ENCODE measurements around the gene OPN3. TPM values are rescaled to one million over a fixed set of nuclear protein-coding genes. Genes with fewer than 3 reads are reported as not detected.
A peak's percentile ranks its signal among the peaks of the same experiment; 100 is the strongest.
"Not testable (repeated sequence)": the region's sequence is repeated elsewhere in the genome, so short reads cannot be mapped to it uniquely, and the experiment has no call there.

Gene OPN3
- total RNA-seq, 2 donors from 2014 or later = 9.2 to 14.7 TPM

DNA sequence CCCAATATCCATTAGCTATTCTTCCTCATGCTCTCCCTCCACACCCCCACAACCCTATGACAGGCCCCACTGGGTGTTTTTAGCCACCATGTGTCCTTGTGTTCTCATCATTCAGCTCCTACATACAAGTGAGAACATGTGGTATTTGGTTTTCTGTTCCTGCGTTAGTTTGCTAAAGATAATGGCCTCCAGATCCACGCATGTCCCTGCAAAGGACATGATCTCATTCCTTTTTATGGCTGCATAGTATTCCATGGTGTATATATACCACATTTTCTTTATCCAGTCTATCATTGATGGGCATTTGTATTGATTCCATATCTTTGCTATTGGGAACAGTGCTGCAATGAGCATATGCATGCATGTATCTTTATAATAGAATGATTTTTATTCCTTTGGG is 18.8 kb upstream of the OPN3 start:
- not testable (repeated sequence) for H3K9me3 Mint-ChIP-seq; H3K36me3 Mint-ChIP-seq (ENCODE audit: low read depth); H3K4me3 Mint-ChIP-seq; H3K4me1 Mint-ChIP-seq; H3K27ac Mint-ChIP-seq; H3K27me3 Mint-ChIP-seq; ATAC-seq (replicated peaks)

DNA sequence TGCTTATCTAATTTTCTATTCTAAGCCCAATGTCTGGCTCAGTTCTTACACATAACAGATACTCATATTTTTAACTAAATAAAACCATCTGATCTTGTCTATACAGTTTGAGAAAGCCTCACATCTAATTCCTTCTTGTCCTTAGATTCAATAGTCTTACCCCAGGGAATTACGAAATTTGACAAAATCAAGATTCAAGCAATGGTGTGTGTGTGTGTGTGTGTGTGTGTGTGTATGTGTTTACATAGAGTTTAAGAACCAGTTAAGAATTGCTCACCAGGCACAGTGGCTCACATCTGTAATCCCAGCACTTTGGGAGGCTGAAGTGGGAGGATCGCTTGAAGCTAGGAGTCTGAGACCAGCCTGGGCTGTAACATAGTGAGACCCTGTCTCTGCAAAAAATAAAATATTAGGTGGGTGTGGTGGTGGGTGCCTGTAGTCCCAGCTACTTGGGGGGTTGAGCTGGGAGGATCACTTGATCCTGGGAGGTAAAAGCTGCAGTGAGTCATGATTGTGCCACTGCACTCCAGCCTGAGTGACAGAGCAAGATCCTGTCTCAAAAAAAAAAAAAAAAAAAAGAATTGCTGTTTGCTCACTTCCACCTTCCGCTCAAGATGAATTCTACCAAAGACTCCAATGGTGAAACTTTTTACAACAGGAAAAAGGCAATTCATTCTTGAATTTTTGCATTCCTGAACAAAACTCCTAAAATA is 18.1 kb upstream of the OPN3 start:
- Mint-ChIP-seq H3K27me3 (peaks cover 10% of the 10 kb centered on the region), H3K4me1 (no peaks in the 10 kb centered on the region), H3K27ac (no peak overlapping the region), H3K9me3 (no peaks in the 10 kb centered on the region), H3K4me3 (no peak overlapping the region), H3K36me3 (ENCODE audit: low read depth) (no peaks in the 10 kb centered on the region)
- ATAC-seq (replicated peaks) = no peak

DNA sequence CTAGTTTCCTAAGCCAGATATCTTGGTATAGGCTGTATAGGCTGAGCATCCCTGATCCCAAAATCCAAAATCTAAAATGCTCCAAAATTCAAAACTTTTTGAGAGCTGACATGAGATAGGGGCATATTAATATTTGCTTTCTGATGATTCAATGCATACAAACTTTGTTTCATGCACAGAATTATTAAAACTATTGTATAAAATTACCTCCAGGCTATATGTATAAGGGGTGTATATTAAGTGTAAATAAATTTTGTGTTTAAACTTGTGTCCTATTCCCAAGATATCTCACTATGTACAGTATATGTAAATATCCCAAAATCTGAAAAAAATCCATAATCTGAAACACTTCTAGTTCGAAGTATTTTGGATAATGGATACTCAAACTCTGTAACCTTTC is 14.5 kb upstream of the OPN3 start:
- Mint-ChIP-seq H3K27ac (no peak overlapping the region), H3K4me1 (no peaks in the 10 kb centered on the region), H3K9me3 (peaks cover 1% of the 10 kb centered on the region), H3K4me3 (no peak overlapping the region), H3K36me3 (ENCODE audit: low read depth) (no peaks in the 10 kb centered on the region), H3K27me3 (peaks cover 17% of the 10 kb centered on the region)
- ATAC-seq (replicated peaks) = no peak

DNA sequence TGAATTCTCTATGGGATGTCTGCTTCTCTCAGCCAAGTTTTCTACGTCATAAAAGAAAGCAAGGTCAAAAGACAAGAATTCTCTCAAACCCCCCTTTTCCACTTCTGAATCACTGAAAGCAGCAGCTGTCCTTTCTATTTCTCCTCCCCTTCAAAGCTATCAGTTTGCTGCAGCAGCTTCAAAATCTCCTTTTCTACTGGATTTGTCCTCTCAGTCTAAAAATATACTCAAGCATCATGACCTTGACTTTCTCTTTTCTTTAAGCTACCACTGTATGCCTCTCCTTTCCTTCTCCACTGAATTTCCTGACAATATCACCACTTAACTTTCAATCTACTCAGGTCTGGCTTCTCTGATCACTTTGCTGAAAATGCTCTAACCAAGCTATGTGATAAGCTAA is 13.8 kb upstream of the OPN3 start:
- no peaks in the 10 kb centered on the region for H3K36me3 Mint-ChIP-seq (ENCODE audit: low read depth)
- no peaks in the 10 kb centered on the region for H3K4me1 Mint-ChIP-seq
- H3K4me3 Mint-ChIP-seq = no peak overlapping the region
- no peak overlapping the region for H3K27ac Mint-ChIP-seq
- peaks cover 3% of the 10 kb centered on the region for H3K9me3 Mint-ChIP-seq
- ATAC-seq (replicated peaks) = no peak
- peaks cover 17% of the 10 kb centered on the region for H3K27me3 Mint-ChIP-seq

DNA sequence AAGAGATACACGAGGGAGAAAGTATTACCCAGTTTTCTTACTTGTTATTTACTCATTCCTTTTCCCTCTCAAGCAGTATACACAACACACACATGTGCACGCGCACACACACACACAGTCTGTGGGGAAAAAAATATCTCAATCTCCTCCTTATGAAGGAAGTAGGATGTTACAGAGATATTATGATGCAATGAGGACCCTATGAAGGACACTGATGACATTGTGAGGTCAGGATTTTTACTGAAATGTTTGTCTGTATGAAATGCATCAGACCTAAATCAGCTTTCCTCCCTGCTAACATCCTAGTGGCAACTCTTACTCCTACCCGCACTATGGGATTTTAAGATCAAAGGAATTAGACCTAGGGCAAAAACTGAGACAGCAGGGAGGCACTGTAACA is 11.8 kb upstream of the OPN3 start, which contains the start of gene WDR64:
Gene WDR64 (plus strand): TSS at position 270 of the 400 bp plus-strand sequence. CDS start 204 bp downstream, outside the sequence.
- Mint-ChIP-seq H3K36me3 (ENCODE audit: low read depth) (no peaks in the 10 kb centered on the region), H3K4me3 (no peak within 1 kb of the TSS), H3K4me1 (no peaks in the 10 kb centered on the region), H3K27ac (no peak within 1 kb of the TSS), H3K27me3 (peaks cover 17% of the 10 kb centered on the region), H3K9me3 (peaks cover 3% of the 10 kb centered on the region)
- ATAC-seq (replicated peaks) = no peak

DNA sequence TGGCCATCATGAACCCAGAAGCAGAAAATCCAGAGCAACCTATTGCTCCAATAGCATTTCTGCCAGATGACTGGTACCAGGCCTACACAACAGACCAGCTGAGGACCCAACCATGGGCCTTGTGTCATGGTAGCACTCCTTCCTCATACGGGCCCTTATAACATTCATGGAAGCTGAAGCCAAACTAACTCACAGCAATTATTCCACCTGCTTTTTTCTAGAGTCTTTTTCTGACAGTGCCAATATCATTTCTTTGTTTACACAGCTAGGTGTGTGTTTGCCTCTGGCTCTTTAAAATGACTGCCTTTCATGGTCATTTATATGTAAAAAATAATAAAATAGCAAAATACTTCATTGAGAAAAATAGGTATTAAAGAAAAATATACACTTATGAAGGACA is 8.0 kb upstream of the OPN3 start:
- Mint-ChIP-seq H3K4me3 (no peak overlapping the region), H3K36me3 (ENCODE audit: low read depth) (no peaks in the 10 kb centered on the region), H3K27me3 (peaks cover 7% of the 10 kb centered on the region), H3K27ac (no peak overlapping the region), H3K9me3 (peaks cover 3% of the 10 kb centered on the region), H3K4me1 (no peaks in the 10 kb centered on the region)
- ATAC-seq (replicated peaks) = no peak

DNA sequence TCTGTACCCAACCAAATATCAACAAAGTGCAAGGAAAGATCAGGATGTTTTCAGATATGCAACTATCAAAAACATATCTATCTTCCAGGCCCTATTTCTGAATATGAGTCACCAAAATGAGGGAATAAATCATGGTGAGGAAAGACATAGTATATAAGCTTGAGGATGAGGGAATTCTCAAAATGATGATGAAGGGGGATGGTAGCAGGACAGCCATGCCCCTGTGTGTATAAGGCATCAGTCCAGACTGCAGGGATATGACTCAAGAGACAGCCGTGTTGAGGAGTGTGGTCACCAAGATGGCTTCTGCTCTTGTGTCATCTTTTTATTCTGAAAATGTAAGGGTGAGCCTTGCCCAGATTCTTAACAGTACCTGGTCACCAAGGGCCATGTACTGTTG is 7.5 kb upstream of the OPN3 start:
- Mint-ChIP-seq H3K9me3 (peaks cover 3% of the 10 kb centered on the region), H3K27ac (no peak overlapping the region), H3K27me3 (peaks cover 7% of the 10 kb centered on the region), H3K36me3 (ENCODE audit: low read depth) (no peaks in the 10 kb centered on the region), H3K4me3 (no peak overlapping the region), H3K4me1 (no peaks in the 10 kb centered on the region)
- ATAC-seq (replicated peaks) = no peak

DNA sequence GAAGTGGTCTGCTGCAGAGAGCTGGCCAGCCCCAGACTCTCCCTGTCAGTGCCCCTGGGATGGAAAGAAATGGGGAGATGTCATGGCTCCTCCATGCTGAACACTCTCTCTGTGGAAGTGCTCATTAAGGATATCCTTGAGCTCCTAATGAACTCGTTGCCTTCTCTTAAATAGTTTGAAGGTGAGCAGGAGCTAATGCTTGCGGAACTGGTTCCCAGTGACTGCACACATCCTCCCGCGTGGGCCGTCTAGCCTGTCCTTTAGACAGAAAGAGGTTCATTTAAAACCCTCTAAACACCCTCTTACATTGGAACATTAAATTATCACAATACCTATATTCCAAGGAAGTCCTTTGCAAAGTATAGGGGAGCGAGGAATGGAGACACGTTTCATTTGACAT is 6.0 kb upstream of the OPN3 start:
- peaks cover 7% of the 10 kb centered on the region for H3K27me3 Mint-ChIP-seq
- no peak overlapping the region for H3K27ac Mint-ChIP-seq
- no peak overlapping the region for H3K4me3 Mint-ChIP-seq
- no peaks in the 10 kb centered on the region for H3K4me1 Mint-ChIP-seq
- H3K36me3 Mint-ChIP-seq (ENCODE audit: low read depth) = no peaks in the 10 kb centered on the region
- peaks cover 3% of the 10 kb centered on the region for H3K9me3 Mint-ChIP-seq
- no peak for ATAC-seq (replicated peaks)

DNA sequence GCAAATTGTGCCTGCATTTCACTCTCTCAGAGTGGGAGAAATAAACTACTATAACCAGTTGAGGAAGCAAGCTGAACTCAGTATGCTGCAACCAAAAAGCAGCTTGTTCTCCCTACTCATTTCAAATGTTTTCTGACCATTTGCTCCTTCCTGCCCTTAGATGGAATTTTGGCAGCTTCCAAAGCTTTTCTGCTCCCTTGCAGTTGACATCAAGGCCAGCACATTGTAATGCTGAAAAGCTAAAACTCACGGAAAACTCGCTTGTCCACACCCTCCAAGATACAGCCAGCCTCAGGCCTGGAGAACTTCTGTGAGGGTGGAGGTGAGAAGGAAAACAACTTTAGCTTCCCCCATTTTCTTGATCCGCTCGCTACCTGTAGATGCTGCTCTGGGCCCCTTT is 5.0 kb upstream of the OPN3 start:
- H3K27me3 Mint-ChIP-seq = peaks cover 2% of the 10 kb centered on the region
- H3K36me3 Mint-ChIP-seq (ENCODE audit: low read depth) = no peaks in the 10 kb centered on the region
- H3K4me1 Mint-ChIP-seq = peaks cover 8% of the 10 kb centered on the region
- no peak for ATAC-seq (replicated peaks)
- H3K9me3 Mint-ChIP-seq = peaks cover 7% of the 10 kb centered on the region
- no peak overlapping the region for H3K4me3 Mint-ChIP-seq
- no peak overlapping the region for H3K27ac Mint-ChIP-seq

DNA sequence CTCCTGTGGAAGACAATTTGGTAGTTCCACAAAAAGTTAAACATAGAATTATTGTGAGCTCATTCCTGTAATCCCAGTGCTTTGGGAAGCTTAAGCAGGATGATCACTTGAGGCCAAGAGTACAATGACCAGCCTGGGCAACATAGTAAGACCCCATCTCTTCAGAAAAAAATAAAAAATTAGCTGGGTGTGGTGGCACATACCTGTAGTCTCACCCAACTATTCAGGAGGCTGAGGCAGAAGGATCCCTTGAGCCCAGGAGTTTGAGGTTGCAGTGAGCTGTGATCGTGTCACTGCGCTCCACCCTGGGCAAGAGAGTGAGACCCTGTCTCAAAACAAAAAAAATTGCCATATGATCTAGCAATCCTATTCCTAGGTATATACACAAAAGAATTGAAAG is 4.1 kb upstream of the OPN3 start:
- Mint-ChIP-seq H3K27ac (no peak overlapping the region), H3K9me3 (peaks cover 4% of the 10 kb centered on the region), H3K27me3 (no peaks in the 10 kb centered on the region)

DNA sequence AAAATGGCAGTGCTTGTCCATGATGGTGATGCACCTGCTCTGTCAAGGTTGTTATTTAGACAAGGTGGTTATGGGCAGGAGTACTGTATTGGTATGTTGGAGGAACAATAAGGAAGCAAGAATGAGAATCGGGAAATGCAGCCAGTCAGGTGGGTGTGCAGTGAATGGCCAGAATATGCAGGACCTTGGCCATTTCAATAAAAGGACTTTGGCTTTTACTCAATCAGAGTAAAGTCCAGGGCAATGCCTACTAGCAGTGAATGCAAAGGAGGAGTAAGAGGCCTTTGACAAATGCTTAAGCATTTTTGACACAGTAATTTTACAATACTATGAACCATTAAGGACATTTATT is 2.4 kb upstream of the OPN3 start:
- Mint-ChIP-seq H3K36me3 (ENCODE audit: low read depth) (peaks cover 7% of the 10 kb centered on the region), H3K4me3 (no peak overlapping the region), H3K4me1 (peaks cover 20% of the 10 kb centered on the region), H3K27ac (no peak overlapping the region), H3K27me3 (no peaks in the 10 kb centered on the region), H3K9me3 (peaks cover 4% of the 10 kb centered on the region)
- ATAC-seq (replicated peaks) = no peak

More for the DNA sequence above, 4.1 kb upstream of the OPN3 start:
- H3K4me1 Mint-ChIP-seq = peaks cover 8% of the 10 kb centered on the region
- H3K4me3 Mint-ChIP-seq = no peak overlapping the region
- no peaks in the 10 kb centered on the region for H3K36me3 Mint-ChIP-seq (ENCODE audit: low read depth)
- ATAC-seq (replicated peaks) = no peak

DNA sequence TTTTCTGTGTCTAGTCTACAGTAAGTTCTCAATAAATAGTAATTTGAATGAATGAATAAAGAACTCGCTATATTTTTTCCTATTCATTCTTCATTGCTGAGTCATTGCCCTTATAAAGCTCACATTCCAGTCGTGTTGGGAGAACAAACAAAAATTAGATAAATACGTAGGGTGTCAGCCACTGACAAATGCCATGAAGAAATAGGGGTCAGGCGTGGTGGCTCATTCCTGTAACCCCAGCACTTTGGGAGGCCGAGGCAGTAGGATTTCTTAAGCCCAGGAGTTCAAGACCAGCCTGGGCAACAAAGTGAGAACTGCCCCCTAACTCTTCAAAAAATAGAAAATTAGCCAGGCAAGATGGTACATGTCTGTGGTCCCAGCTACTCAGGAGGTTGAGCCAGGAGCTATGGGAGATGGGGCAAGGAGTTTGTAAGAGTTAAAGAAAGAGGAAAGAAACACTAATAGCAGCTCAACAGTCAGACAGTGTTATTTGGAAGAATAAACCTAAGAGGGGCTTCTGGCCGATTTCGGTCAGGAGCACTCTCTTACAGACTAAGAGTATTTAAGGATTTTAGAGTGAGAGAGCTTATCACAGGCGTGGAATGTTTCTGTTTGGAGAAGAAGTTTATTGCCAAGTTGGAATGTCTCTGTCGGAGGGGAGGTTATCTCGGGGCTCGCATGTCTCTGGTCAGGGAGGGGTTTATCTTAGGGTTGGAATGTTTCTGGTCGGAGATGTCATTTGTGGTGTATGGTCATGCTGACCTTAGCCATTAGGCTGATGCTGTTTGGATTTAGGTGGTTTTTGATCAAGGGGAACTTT is 1.8 kb upstream of the OPN3 start:
- Mint-ChIP-seq H3K36me3 (ENCODE audit: low read depth) (peaks cover 13% of the 10 kb centered on the region), H3K4me3 (no peak overlapping the region), H3K4me1 (peaks cover 25% of the 10 kb centered on the region), H3K9me3 (peaks cover 4% of the 10 kb centered on the region), H3K27ac (no peak overlapping the region), H3K27me3 (no peaks in the 10 kb centered on the region)
- no peak for ATAC-seq (replicated peaks)

DNA sequence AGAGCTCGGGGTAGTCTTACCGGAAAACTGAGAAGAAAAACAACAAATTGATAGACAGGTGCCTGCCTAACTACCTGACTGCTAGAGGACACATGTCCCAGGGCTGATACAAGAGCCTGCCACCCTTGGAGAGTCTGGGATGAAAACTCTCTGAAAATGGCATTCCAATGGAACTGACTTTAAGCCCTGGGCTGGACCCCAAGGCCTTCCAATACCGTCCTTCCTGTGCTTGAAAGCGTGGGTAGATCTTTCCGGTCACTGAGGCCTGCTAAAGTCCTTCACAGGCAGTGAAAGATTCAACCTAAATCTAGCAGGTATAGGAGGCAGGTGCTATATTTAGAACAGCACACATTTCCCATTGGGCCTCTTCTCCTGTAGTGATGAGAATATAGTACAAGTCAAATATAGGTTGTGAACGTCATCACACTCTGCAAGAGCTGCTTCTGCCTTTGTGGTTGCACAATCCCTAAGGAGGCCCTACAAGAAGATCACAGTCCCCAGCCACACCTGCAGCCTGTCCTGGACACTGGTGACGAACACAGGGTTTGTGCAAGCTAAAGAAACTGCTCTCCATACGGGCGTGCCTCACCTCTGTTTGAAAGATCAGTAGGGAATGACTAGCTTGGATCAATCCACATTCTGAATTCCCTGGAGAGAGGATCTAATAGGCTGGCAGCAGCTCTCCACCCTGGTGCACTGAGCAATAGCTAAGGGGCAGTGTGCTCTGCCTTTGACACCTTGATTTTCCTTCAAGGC is 876 bp upstream of the OPN3 start:
- no peaks in the 10 kb centered on the region for H3K27me3 Mint-ChIP-seq

DNA sequence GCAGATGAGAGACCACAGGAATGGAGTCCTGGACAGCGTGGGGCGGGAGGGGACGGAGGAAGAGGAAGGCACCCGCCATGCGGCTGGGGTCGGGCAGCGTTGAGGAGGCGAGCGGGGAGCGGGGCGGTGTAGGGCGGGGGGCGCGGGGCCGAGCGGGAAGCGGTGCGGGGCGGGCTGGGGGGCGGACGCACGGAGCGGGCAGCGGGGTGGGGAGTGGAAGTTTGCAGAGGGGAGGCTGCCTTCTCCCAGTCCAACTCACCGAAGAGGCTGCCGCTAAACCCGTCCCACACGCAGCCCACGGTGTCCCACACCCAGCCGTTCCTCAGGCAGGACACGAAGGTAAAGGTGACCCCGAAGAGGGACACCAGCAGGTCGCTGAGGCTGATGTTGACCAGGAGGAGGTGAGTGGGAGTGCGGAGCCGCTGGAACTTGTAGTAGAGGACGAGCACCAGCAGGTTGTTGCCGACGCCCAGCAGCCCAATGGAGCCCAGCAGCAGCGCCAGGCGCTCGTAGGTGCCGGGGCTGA is 483 bp downstream of the OPN3 start:
- H3K4me1 Mint-ChIP-seq = peaks cover 25% of the 10 kb centered on the region
- H3K36me3 Mint-ChIP-seq (ENCODE audit: low read depth) = peaks cover 34% of the 10 kb centered on the region
- H3K9me3 Mint-ChIP-seq = peaks cover 4% of the 10 kb centered on the region
- peak overlapping the region; percentile 83 for H3K4me3 Mint-ChIP-seq
- H3K27ac Mint-ChIP-seq = peak overlapping the region; percentile 60
- no peaks in the 10 kb centered on the region for H3K27me3 Mint-ChIP-seq
- peak; percentile 56 for ATAC-seq (replicated peaks)

More for the DNA sequence above, 876 bp upstream of the OPN3 start:
- peak overlapping the region; percentile 27 for H3K27ac Mint-ChIP-seq
- peaks cover 22% of the 10 kb centered on the region for H3K36me3 Mint-ChIP-seq (ENCODE audit: low read depth)
- no peak for ATAC-seq (replicated peaks)
- peaks cover 25% of the 10 kb centered on the region for H3K4me1 Mint-ChIP-seq
- peaks cover 4% of the 10 kb centered on the region for H3K9me3 Mint-ChIP-seq
- peak overlapping the region; percentile 63 for H3K4me3 Mint-ChIP-seq
